ENCODE data around the gene DUSP28. TPM values are rescaled to one million over a fixed set of nuclear protein-coding genes. Genes with fewer than 3 reads are reported as not detected.

Gene DUSP28, protein sequence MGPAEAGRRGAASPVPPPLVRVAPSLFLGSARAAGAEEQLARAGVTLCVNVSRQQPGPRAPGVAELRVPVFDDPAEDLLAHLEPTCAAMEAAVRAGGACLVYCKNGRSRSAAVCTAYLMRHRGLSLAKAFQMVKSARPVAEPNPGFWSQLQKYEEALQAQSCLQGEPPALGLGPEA
- total RNA-seq (1 to 10 TPM; 1.9 to 3.5 TPM), polyA plus RNA-seq (1 to 10 TPM; 2.4 to 4.1 TPM)

DNA sequence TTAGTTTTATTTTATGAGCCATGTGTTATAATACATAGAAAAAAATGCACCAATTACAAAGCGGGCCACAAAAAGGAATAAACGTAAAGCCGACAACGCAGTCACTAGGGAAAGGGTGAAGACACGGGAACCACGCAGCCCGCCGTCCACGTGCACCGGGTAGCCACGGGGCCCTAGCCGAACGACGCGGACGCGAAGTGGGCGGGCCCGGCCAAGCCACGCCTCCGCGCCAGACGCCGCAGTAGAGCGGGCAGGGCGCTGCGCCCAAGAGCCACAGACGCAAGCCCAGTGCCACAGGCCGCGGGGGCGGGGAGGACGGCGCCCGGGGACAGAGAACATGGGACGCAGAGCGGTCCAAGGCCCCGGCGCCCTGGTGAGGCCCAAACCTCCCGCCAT, at the start of gene DUSP28:
DUSP28 (plus strand) TSS at position 274 of the 396 bp plus-strand sequence. CDS start 328 bp downstream, outside the sequence.
- Histone ChIP-seq H3K9ac (ENCODE audit: low read depth in 1 of 2, low read length in 2 of 2) (peak within 1 kb of the TSS; percentile 78 to 83), H3K27me3 (ENCODE audit: control insufficient read depth in 4 of 4, insufficient read depth in 4 of 4, low read length in 3 of 4) (no peaks in the 10 kb centered on the region), H3K36me3 (ENCODE audit: control insufficient read depth in 4 of 4, insufficient read depth in 3 of 4, low read depth in 1 of 4, low read length in 3 of 4) (no peaks in the 10 kb centered on the region), H3K4me3 (ENCODE audit: low read depth in 1 of 3, low read length in 3 of 3) (peak within 1 kb of the TSS; percentile 71 to 87 (median 77)), H3K4me1 (ENCODE audit: control insufficient read depth in 4 of 4, insufficient read depth in 4 of 4, low read length in 3 of 4) (peaks cover 15 to 40% (median 24%) of the 10 kb centered on the region in 4 donors), H3K9me3 (ENCODE audit: control insufficient read depth in 4 of 4, low read length in 3 of 4) (no peaks in the 10 kb centered on the region), H3K27ac (ENCODE audit: low read depth in 1 of 2, low read length in 2 of 2) (peak within 1 kb of the TSS; percentile 99)
- TF ChIP-seq, protein P1, sequence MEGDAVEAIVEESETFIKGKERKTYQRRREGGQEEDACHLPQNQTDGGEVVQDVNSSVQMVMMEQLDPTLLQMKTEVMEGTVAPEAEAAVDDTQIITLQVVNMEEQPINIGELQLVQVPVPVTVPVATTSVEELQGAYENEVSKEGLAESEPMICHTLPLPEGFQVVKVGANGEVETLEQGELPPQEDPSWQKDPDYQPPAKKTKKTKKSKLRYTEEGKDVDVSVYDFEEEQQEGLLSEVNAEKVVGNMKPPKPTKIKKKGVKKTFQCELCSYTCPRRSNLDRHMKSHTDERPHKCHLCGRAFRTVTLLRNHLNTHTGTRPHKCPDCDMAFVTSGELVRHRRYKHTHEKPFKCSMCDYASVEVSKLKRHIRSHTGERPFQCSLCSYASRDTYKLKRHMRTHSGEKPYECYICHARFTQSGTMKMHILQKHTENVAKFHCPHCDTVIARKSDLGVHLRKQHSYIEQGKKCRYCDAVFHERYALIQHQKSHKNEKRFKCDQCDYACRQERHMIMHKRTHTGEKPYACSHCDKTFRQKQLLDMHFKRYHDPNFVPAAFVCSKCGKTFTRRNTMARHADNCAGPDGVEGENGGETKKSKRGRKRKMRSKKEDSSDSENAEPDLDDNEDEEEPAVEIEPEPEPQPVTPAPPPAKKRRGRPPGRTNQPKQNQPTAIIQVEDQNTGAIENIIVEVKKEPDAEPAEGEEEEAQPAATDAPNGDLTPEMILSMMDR (IDR thresholded peaks at IDR 0.05; ENCODE audit: low read depth, low read length, missing input control) = no peak
- TF ChIP-seq, protein P2, sequence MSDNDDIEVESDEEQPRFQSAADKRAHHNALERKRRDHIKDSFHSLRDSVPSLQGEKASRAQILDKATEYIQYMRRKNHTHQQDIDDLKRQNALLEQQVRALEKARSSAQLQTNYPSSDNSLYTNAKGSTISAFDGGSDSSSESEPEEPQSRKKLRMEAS (IDR thresholded peaks at IDR 0.05) = no peak
- TF ChIP-seq SP1 (IDR thresholded peaks at IDR 0.05) (peak; percentile 64), FOXA1 (IDR thresholded peaks at IDR 0.05) (no peak), YY1 (IDR thresholded peaks at IDR 0.05) (no peak), RXRA (IDR thresholded peaks at IDR 0.05) (no peak), TAF1 (conservative IDR thresholded peaks at IDR 0.05) (peak; percentile 64), GABPA (IDR thresholded peaks at IDR 0.05 in 1 of 2, conservative IDR thresholded peaks at IDR 0.05 in 1 of 2) (no peak), FOXA2 (IDR thresholded peaks at IDR 0.05) (no peak), EGR1 (IDR thresholded peaks at IDR 0.05; ENCODE audit: low read depth in 2 of 2) (peak; percentile 61 to 85), HNF4G (IDR thresholded peaks at IDR 0.05) (no peak), JUND (IDR thresholded peaks at IDR 0.05) (no peak), RAD21 (IDR thresholded peaks at IDR 0.05) (no peak), NR2F2 (IDR thresholded peaks at IDR 0.05) (no peak), HNF4A (conservative IDR thresholded peaks at IDR 0.05) (no peak)
- TF ChIP-seq, protein P3, sequence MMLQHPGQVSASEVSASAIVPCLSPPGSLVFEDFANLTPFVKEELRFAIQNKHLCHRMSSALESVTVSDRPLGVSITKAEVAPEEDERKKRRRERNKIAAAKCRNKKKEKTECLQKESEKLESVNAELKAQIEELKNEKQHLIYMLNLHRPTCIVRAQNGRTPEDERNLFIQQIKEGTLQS (IDR thresholded peaks at IDR 0.05) = no peak
- TF ChIP-seq, protein P4, sequence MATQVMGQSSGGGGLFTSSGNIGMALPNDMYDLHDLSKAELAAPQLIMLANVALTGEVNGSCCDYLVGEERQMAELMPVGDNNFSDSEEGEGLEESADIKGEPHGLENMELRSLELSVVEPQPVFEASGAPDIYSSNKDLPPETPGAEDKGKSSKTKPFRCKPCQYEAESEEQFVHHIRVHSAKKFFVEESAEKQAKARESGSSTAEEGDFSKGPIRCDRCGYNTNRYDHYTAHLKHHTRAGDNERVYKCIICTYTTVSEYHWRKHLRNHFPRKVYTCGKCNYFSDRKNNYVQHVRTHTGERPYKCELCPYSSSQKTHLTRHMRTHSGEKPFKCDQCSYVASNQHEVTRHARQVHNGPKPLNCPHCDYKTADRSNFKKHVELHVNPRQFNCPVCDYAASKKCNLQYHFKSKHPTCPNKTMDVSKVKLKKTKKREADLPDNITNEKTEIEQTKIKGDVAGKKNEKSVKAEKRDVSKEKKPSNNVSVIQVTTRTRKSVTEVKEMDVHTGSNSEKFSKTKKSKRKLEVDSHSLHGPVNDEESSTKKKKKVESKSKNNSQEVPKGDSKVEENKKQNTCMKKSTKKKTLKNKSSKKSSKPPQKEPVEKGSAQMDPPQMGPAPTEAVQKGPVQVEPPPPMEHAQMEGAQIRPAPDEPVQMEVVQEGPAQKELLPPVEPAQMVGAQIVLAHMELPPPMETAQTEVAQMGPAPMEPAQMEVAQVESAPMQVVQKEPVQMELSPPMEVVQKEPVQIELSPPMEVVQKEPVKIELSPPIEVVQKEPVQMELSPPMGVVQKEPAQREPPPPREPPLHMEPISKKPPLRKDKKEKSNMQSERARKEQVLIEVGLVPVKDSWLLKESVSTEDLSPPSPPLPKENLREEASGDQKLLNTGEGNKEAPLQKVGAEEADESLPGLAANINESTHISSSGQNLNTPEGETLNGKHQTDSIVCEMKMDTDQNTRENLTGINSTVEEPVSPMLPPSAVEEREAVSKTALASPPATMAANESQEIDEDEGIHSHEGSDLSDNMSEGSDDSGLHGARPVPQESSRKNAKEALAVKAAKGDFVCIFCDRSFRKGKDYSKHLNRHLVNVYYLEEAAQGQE (IDR thresholded peaks at IDR 0.05) = peak; percentile 15
- TF ChIP-seq, protein P5, sequence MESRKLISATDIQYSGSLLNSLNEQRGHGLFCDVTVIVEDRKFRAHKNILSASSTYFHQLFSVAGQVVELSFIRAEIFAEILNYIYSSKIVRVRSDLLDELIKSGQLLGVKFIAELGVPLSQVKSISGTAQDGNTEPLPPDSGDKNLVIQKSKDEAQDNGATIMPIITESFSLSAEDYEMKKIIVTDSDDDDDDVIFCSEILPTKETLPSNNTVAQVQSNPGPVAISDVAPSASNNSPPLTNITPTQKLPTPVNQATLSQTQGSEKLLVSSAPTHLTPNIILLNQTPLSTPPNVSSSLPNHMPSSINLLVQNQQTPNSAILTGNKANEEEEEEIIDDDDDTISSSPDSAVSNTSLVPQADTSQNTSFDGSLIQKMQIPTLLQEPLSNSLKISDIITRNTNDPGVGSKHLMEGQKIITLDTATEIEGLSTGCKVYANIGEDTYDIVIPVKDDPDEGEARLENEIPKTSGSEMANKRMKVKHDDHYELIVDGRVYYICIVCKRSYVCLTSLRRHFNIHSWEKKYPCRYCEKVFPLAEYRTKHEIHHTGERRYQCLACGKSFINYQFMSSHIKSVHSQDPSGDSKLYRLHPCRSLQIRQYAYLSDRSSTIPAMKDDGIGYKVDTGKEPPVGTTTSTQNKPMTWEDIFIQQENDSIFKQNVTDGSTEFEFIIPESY (IDR thresholded peaks at IDR 0.05) = no peak
- WGBS = under 1% methylated on average over 39 of the region's 39 CpGs
- DNase-seq (ENCODE audit: low spot score) = peak; percentile 90
